ENCODE data around the gene VSTM1. TPM values are rescaled to one million over a fixed set of nuclear protein-coding genes. Genes with fewer than 3 reads are reported as not detected.
A peak's percentile ranks its signal among the peaks of the same experiment; 100 is the strongest.

Gene VSTM1
- total RNA-seq, 1 experiment from 2014 or later, result 0.59 TPM

DNA sequence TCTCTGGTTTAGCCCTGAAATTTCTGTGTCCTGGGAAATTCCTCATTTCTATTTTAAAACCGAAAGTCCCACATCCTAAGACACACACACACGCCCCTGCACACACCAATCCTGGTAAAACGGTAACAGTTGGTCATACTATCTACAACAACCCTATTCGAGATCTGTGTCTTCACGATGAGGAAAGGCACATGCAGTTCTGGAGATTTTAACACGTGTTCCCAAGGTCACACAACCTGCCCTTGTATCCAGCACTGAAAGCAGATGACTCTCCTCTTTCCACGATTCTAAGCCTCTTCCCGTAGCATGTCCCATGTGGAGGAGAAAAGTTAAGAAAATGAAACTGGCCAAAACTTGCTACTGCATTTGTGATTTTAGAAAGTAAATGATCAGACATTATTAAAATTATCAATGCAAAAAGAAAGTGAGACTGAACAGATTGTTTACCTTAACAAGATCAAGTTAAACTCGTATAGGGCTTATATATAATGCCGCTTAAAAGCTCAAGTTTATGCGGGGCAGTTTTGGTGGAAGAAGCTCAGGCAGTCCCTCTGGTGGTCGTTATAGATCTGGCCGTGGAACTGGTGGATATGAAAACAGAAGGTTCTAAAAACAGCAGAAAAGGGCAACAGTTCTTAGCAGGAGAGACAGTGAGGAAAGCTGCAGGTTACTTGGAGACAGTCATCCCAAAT, 32.7 kb downstream of the VSTM1 start:
- POLR2A ChIA-PET (ENCODE audit: unreplicated experiment), result no interaction called here
- H2AFZ ChIP-seq, result 0 out of 2 replicates have a peak overlapping the region, but pooled peaks have one; percentile 12
- CTCF ChIA-PET, result interaction anchor here (0.6 to 1.0 kb wide), 2 partner anchors 184 to 238 kb away, joined by 3 to 4 read pairs; no protein-coding TSS in a partner anchor
- H3K27ac ChIP-seq, result no peak overlapping the region
- no peak overlapping the region for H3K4me2 ChIP-seq
- BruUV-seq (replicated peaks), result no TSS peak
- H3F3A ChIP-seq (ENCODE audit: insufficient read depth, low read depth), result peaks cover 8% of the 10 kb centered on the region
- H3K4me3 ChIP-seq, result no peak overlapping the region
- no peaks in the 10 kb centered on the region for H4K20me1 ChIP-seq (ENCODE audit: insufficient read depth)
- H3K36me3 ChIP-seq (ENCODE audit: low read depth), result no peaks in the 10 kb centered on the region
- peaks cover 25% of the 10 kb centered on the region for H3K4me1 ChIP-seq (replicated peaks; ENCODE audit: insufficient read depth)
- no peak for DNase-seq
- no peaks in the 10 kb centered on the region for H3K79me2 ChIP-seq (ENCODE audit: low read depth)
- intact Hi-C loops (cut with micrococcal nuclease; ENCODE audit: unreplicated experiment), result loop anchor here (1.0 to 10.0 kb wide), 2 partner anchors 238 to 836 kb away; partner anchors contain the start of gene ZNF665
- no peaks in the 10 kb centered on the region for H3K9me3 ChIP-seq (ENCODE audit: insufficient read depth, low read depth)
- H3K27me3 ChIP-seq (ENCODE audit: insufficient read depth, low read depth), result no peaks in the 10 kb centered on the region
- no peaks in the 10 kb centered on the region for H3K9me2 ChIP-seq (ENCODE audit: insufficient read depth)
- TF ChIP-seq, protein P1, sequence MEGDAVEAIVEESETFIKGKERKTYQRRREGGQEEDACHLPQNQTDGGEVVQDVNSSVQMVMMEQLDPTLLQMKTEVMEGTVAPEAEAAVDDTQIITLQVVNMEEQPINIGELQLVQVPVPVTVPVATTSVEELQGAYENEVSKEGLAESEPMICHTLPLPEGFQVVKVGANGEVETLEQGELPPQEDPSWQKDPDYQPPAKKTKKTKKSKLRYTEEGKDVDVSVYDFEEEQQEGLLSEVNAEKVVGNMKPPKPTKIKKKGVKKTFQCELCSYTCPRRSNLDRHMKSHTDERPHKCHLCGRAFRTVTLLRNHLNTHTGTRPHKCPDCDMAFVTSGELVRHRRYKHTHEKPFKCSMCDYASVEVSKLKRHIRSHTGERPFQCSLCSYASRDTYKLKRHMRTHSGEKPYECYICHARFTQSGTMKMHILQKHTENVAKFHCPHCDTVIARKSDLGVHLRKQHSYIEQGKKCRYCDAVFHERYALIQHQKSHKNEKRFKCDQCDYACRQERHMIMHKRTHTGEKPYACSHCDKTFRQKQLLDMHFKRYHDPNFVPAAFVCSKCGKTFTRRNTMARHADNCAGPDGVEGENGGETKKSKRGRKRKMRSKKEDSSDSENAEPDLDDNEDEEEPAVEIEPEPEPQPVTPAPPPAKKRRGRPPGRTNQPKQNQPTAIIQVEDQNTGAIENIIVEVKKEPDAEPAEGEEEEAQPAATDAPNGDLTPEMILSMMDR (conservative IDR thresholded peaks at IDR 0.05), result peak; percentile 32; the same call in 1 of the 2 replicates
- TF ChIP-seq EZH2 (IDR thresholded peaks at IDR 0.05; ENCODE audit: low read depth), result no peak

- Histone ChIP-seq H3K4me1 (replicated peaks; ENCODE audit: insufficient read depth) (peaks cover 15% of the 10 kb centered on the region), H3K9me2 (ENCODE audit: insufficient read depth) (no peaks in the 10 kb centered on the region), H3K79me2 (ENCODE audit: low read depth) (no peaks in the 10 kb centered on the region), H3K9me3 (ENCODE audit: insufficient read depth, low read depth) (no peaks in the 10 kb centered on the region), H3K27ac (no peak overlapping the region), H2AFZ (no peak overlapping the region), H3K4me3 (no peak overlapping the region), H4K20me1 (ENCODE audit: insufficient read depth) (no peaks in the 10 kb centered on the region), H3F3A (ENCODE audit: insufficient read depth, low read depth) (peaks cover under 1% of the 10 kb centered on the region; the same call in 1 of the 2 replicates), H3K4me2 (no peak overlapping the region), H3K36me3 (ENCODE audit: low read depth) (no peaks in the 10 kb centered on the region), H3K27me3 (ENCODE audit: insufficient read depth, low read depth) (no peaks in the 10 kb centered on the region)
- CTCF ChIA-PET, result interaction anchor here (0.5 to 1.2 kb wide), 21 partner anchors 10 to 719 kb away, joined by 3 to 42 read pairs (median 4); partner anchors contain the start of genes CNOT3 and MYADM
- DNase-seq, result peak; percentile 65 to 68
- POLR2A ChIA-PET (ENCODE audit: unreplicated experiment), result interaction anchor here (0.6 to 0.7 kb wide), 4 partner anchors 50 to 399 kb away, joined by 3 to 20 read pairs (median 5); no protein-coding TSS in a partner anchor
- TF ChIP-seq, protein P1 (conservative IDR thresholded peaks at IDR 0.05), result peak; percentile 87
- TF ChIP-seq EZH2 (IDR thresholded peaks at IDR 0.05; ENCODE audit: low read depth), result no peak
- BruUV-seq (replicated peaks), result no TSS peak
- intact Hi-C loops (cut with micrococcal nuclease; ENCODE audit: unreplicated experiment), result loop anchor here (1.0 to 10.0 kb wide), 2 partner anchors 237 to 835 kb away; partner anchors contain the start of gene ZNF665
Measured at GRCh38 chr19:54029930-54030490, 33.7 kb downstream of the VSTM1 start.

DNA sequence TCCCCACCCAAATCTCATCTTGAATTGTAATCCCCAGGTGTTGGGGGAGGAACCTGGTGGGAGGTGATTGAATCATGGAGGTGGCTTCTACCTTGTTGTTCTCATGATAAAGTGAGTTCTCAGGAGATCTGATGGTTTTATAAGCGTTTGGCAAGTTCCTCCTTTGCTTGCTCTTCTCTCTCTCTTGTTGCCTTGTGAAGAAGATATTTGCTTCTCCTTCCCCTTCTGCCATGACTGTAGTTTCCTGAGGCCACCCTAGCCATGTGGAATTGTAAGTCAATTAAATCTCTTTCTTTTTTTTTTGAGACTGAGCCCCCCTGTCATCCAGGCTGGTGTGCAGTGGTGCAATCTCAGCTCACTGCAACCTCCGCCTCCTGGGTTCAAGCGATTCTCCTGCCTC, 34.4 kb downstream of the VSTM1 start:
- no TSS peak for BruUV-seq (replicated peaks)
- CTCF ChIA-PET, result interaction anchor here (0.6 to 1.2 kb wide), 5 partner anchors 13 to 432 kb away, joined by 4 to 42 read pairs (median 10); partner anchors contain the start of gene MYADM
- H3K9me3 ChIP-seq (ENCODE audit: insufficient read depth, low read depth), result no peaks in the 10 kb centered on the region
- no peaks in the 10 kb centered on the region for H3K79me2 ChIP-seq (ENCODE audit: low read depth)
- no peak overlapping the region for H3K4me2 ChIP-seq
- H3K36me3 ChIP-seq (ENCODE audit: low read depth), result no peaks in the 10 kb centered on the region
- intact Hi-C loops (cut with micrococcal nuclease; ENCODE audit: unreplicated experiment), result no loop called here
- no peaks in the 10 kb centered on the region for H3K9me2 ChIP-seq (ENCODE audit: insufficient read depth)
- H3F3A ChIP-seq (ENCODE audit: insufficient read depth, low read depth), result no peaks in the 10 kb centered on the region; the same call in 1 of the 2 replicates
- H3K27ac ChIP-seq, result no peak overlapping the region
- no peak overlapping the region for H2AFZ ChIP-seq
- no peaks in the 10 kb centered on the region for H4K20me1 ChIP-seq (ENCODE audit: insufficient read depth)
- DNase-seq, result no peak
- H3K4me3 ChIP-seq, result no peak overlapping the region
- H3K4me1 ChIP-seq (replicated peaks; ENCODE audit: insufficient read depth), result peaks cover 16% of the 10 kb centered on the region; the same call in 1 of the 2 replicates
- TF ChIP-seq, protein P1 (conservative IDR thresholded peaks at IDR 0.05), result no peak
- TF ChIP-seq EZH2 (IDR thresholded peaks at IDR 0.05; ENCODE audit: low read depth), result no peak
- POLR2A ChIA-PET (ENCODE audit: unreplicated experiment), result no interaction called here
- no peaks in the 10 kb centered on the region for H3K27me3 ChIP-seq (ENCODE audit: insufficient read depth, low read depth)
